OCI-LY1 (cell line): ENCODE measurements around the gene IFNLR1.

Experiments
- CTCF ChIP-seq: fragments of 200-600 bp; sonication (generic), shearing (Covaris generic); IDR thresholded peaks from 2 replicates; pipeline ENCODE4 v1.5.1; 2017; ENCODE audit warnings: mild to moderate bottlenecking, antibody characterized with exemption, low read length, moderate library complexity, mixed read lengths
- EZH2 ChIP-seq: fragments of 200-600 bp; sonication (generic), shearing (Covaris generic); IDR thresholded peaks from 2 replicates; pipeline ENCODE4 v1.8.0; 2017; ENCODE audit warnings: borderline replicate concordance, mixed run types, mild to moderate bottlenecking, antibody characterized with exemption, low read length, moderate library complexity, mixed read lengths

DNA sequence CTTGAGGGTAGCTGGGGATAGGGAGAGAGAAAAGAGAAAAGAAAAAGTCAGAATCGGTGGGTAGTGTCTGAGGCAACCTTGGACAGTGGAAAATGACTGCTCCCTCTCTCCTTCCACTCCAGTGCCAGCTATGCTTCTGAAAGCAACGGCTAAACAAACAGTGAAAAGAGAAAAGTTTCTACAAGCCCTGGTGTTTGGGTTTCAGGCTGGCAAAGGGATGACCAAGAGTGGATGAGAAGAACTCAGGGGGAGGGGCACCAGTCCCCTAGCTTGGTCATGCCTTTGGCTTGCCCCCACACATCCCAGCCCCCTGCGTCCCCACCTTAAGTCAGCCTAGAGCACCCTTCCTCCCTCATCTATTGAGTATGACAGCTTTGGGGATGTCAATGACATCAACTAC is 52.7 kb downstream of the IFNLR1 start:
- TF ChIP-seq CTCF (no peak), EZH2 (no peak)
